Mucosa of rectum (tissue), 2 donors: ENCODE data around the gene ARID1B.

ENCODE experiments used
- H3K27ac ChIP-seq, 2 donors: one replicate each; pipeline ENCODE4 v1.7.0; 2013; ENCODE audit warnings: inconsistent platforms in 2 of 2, low read depth in 2 of 2, low read length in 2 of 2
- H3K27me3 ChIP-seq, 2 donors: one replicate each; pipeline ENCODE4 v1.7.0; 2013; ENCODE audit warnings: low read length in 2 of 2; ENCODE audit not compliant: control insufficient read depth in 2 of 2, insufficient read depth in 2 of 2
- H3K36me3 ChIP-seq, 2 donors: one replicate each; pipeline ENCODE4 v1.7.0; 2013; ENCODE audit warnings: low read length in 2 of 2; ENCODE audit not compliant: control insufficient read depth in 2 of 2, insufficient read depth in 2 of 2
- H3K4me1 ChIP-seq, 2 donors: one replicate each; pipeline ENCODE4 v1.7.0; 2013; ENCODE audit warnings: low read length in 2 of 2, mild to moderate bottlenecking in 1 of 2; ENCODE audit not compliant: control insufficient read depth in 2 of 2, insufficient read depth in 2 of 2
- H3K4me3 ChIP-seq, 2 donors: one replicate each; pipeline ENCODE4 v1.7.0; 2013; ENCODE audit warnings: low read length in 2 of 2
- H3K9ac ChIP-seq, 2 donors: one replicate each; pipeline ENCODE4 v1.7.0; 2013; ENCODE audit warnings: low read length in 2 of 2, low read depth in 1 of 2, mild to moderate bottlenecking in 1 of 2
- H3K9me3 ChIP-seq, 2 donors: one replicate each; pipeline ENCODE4 v1.7.0; 2013; ENCODE audit warnings: low read length in 2 of 2; ENCODE audit not compliant: control insufficient read depth in 2 of 2
- donor health status: healthy.
- donor health status: Normal muscosa, but diverticular disease.

ARID1B gene

DNA sequence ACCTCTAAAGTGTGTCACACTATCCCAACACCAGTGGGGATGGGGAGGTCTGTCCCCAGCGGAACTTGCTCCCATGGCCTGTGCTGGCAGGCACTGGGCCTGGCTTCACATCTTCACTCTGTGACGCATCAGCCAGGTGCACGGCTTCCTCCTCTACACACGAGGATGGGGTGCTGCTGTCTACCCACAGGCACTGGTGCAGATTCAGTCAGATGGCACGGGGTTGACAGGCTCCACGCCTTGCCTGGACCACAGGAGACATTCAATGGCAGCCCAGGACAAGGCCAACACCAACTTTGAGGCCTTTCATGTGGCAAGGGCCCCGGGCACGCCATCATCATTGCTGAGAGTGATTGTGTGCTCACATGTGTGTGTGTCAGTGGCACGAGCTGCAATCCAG is 453.7 kb downstream of the ARID1B start:
- Histone ChIP-seq H3K9me3 (no peaks in the 10 kb centered on the region), H3K36me3 (no peaks in the 10 kb centered on the region), H3K4me1 (peaks cover 4 to 8% of the 10 kb centered on the region in 2 donors), H3K9ac (no peak overlapping the region), H3K4me3 (no peak overlapping the region), H3K27me3 (peaks cover 0 to 12% of the 10 kb centered on the region in 2 donors), H3K27ac (no peak overlapping the region)

DNA sequence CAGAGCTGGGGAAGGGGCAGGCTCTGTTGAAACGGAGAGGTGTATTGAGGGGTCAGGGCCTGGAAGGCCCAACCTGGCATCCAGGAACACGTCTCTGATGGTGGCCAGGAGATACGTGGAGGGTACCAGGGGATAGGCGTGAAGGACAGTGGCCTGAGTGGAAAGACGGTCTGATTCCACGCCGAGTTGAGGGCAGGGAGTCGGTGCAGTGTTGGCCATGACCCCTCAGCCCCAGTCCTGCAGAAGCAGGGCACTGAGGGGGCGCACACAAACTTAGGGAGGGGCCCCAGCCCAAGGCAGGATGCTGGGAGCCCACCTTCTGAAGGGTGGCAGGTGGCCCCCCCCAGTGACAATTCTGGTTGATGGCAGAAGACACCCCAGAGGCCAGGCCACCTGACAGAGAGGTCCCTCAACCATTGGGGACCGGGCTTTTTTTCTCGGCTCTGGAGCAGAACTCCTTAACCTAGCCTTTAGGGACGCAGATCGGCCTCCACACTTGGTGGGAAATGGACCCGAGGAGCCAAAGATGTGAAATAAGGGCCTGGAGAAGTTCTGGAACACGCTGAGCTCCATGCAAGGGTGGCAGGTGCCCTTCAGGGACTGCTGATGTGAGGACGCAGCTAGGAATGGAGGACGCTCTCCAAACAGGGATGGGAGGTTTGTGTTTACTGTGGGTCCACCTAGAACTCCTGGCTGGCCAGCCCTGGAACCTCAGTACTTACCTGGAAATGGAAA is 455.1 kb downstream of the ARID1B start:
- Histone ChIP-seq H3K27ac (no peak overlapping the region), H3K27me3 (peaks cover 0 to 12% of the 10 kb centered on the region in 2 donors), H3K4me3 (no peak overlapping the region), H3K36me3 (no peaks in the 10 kb centered on the region), H3K9me3 (no peaks in the 10 kb centered on the region), H3K4me1 (peaks cover 6 to 8% of the 10 kb centered on the region in 2 donors), H3K9ac (no peak overlapping the region)

DNA sequence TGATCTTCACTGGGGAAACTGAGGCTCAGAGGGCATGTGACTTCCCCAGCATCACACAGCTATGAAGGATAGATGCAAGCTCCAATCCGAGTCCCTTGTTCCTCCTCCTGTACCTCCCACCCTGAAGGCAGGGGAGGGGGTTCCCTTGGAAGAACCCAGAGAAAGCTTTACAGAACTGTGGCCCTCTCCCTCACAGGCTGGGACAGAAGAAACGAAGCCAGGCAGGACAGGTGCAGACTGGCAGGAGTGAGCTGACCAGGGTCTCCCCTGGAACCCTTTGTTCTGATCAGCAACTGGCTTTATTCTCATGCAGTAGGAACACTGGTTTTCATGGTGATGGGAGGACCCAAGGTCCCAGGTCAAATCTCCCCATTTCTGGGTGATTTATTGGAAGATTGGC is 456.0 kb downstream of the ARID1B start:
- H3K4me1 ChIP-seq: peaks cover 6 to 8% of the 10 kb centered on the region in 2 donors
- H3K27me3 ChIP-seq: peaks cover 0 to 14% of the 10 kb centered on the region in 2 donors
- no peaks in the 10 kb centered on the region for H3K36me3 ChIP-seq
- no peak overlapping the region for H3K9ac ChIP-seq
- no peak overlapping the region for H3K27ac ChIP-seq
- no peak overlapping the region for H3K4me3 ChIP-seq
- H3K9me3 ChIP-seq: no peaks in the 10 kb centered on the region

DNA sequence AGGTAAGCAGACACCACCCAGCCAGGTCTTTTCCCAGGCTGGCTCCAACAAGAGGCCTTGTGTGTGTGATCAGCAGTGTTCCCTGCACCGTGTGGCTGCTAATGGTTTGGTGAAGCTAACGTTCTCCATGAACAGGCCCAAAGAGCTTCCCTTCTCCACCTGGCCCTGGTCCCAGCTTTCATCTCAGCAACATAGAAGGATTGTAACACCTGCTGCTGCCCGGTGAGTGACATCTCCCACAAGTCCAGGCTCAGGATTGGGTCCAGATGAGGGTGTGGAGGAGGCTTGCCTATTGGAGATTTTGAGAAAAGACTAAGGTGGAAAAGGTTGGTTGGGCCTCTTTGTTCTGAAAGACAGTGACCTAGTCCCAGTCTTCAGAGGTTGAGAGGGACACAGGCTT is 456.5 kb downstream of the ARID1B start:
- peaks cover 6 to 8% of the 10 kb centered on the region in 2 donors for H3K4me1 ChIP-seq
- no peak overlapping the region for H3K27ac ChIP-seq
- no peak overlapping the region for H3K9ac ChIP-seq
- no peak overlapping the region for H3K4me3 ChIP-seq
- no peaks in the 10 kb centered on the region for H3K9me3 ChIP-seq
- no peaks in the 10 kb centered on the region for H3K36me3 ChIP-seq
- peaks cover 0 to 14% of the 10 kb centered on the region in 2 donors for H3K27me3 ChIP-seq

DNA sequence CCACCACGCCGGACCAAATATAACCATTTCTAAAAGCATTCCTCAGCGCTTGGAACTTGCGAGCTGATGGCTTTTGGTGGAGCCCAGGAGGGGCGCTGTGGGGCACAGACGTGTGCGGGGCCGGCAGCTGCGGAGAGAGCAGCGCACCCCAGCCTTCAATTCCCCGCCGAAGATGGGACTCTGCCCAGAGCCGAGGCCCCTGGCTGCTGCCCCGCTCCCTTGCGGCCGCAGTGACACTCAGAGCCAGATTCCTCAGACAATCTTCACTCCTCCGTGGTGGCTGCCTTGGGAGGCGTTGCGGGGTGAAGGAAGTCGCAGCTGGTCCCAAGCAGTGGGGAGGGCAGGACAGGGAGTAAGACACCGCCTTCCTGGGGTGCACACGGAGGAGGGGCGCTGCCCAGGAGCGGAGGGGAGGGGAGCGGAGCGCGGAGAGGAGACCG is 458.4 kb downstream of the ARID1B start:
- H3K27me3 ChIP-seq: peaks cover 0 to 14% of the 10 kb centered on the region in 2 donors
- H3K36me3 ChIP-seq: no peaks in the 10 kb centered on the region
- no peaks in the 10 kb centered on the region for H3K9me3 ChIP-seq
- H3K4me3 ChIP-seq: peak overlapping the region; percentile 61 to 72
- peak overlapping the region in 1 of 2 donors; percentile 23 for H3K27ac ChIP-seq
- H3K4me1 ChIP-seq: peaks cover 16 to 20% of the 10 kb centered on the region in 2 donors
- peak overlapping the region; percentile 60 to 68 for H3K9ac ChIP-seq

DNA sequence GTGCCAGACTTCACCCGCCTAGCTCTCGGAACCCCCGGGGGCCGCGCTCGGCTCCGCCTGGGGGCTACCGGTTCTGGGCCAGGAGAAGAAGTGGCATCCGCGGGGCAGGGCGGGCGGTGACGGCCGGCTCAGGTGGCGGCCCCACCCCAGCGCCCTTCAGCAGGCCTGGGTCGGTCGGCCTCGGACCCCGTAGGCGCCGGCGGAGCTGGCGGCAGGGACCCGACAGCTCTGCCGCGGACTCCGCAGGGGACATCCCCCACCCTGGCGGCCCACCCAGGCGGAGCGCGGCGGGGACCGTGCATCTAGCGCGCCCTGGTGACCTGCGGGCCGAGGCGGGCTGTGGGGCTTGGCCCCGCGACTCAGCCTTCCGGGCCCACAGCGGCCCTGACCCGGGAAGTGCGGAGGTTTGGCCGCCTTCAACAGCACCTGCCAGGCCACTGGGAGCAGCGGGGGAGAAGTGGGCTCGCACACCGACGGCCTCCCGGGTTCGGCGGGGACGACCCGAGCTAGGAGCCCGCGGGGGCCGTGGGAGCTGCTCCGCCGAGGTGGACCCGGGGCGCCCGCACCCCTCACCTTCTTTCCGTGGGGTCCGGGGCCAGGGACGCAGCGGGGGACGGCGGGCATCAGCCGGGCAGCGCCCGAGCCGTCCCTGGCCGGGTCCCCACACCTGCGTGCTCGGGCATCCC is 459.0 kb downstream of the ARID1B start:
- no peaks in the 10 kb centered on the region for H3K9me3 ChIP-seq
- H3K9ac ChIP-seq: peak overlapping the region in 1 of 2 donors; percentile 68
- peaks cover 0 to 14% of the 10 kb centered on the region in 2 donors for H3K27me3 ChIP-seq
- H3K27ac ChIP-seq: peak overlapping the region in 1 of 2 donors; percentile 23
- peak overlapping the region; percentile 61 to 72 for H3K4me3 ChIP-seq
- H3K36me3 ChIP-seq: no peaks in the 10 kb centered on the region
- H3K4me1 ChIP-seq: peaks cover 21 to 25% of the 10 kb centered on the region in 2 donors

DNA sequence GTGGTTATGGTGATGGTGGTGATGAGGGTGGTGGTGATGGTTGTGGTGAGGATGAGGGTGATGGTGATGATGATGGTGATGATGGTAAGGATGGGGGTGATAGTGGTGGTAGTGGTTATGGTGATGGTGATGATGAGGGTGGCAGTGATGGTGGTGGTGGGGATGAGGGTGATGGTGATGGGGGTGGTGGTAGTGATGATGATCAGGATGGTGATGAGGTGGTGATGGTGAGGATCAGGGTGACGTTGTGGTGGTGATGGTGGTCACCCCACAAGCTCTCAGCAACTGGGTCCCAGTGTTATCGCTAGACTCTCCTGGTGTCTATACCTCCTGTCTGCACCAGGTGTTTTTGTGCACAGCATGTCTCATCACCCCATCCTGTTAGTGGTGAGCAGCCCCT is 461.2 kb downstream of the ARID1B start:
- H3K27ac ChIP-seq: no peak overlapping the region

DNA sequence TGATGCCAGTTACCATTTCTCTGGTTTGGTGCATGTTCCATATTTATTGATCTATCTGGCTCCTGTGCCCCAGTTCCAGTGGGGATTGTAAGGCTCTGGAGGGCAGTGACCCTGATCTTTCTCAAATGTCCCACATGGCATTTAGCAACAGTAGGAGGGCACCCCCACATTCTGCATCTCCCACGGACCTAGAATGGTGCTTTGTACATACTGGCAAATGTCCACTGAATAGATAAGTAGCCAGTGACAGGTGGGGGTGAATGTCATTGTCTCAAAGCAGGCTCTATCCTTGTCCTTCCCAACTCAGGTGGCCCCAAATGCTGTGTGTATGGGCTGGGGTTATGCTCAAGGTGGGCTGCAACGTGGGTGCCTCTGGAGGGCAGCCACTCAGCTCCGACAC is 462.0 kb downstream of the ARID1B start:
- H3K27ac ChIP-seq: no peak overlapping the region
- H3K4me1 ChIP-seq: peaks cover 30 to 43% of the 10 kb centered on the region in 2 donors

More for the DNA sequence above, 461.2 kb downstream of the ARID1B start:
- Histone ChIP-seq H3K36me3 (no peaks in the 10 kb centered on the region), H3K27me3 (peaks cover 0 to 10% of the 10 kb centered on the region in 2 donors), H3K4me1 (peaks cover 30 to 43% of the 10 kb centered on the region in 2 donors), H3K9me3 (no peaks in the 10 kb centered on the region), H3K9ac (no peak overlapping the region), H3K4me3 (no peak overlapping the region)

DNA sequence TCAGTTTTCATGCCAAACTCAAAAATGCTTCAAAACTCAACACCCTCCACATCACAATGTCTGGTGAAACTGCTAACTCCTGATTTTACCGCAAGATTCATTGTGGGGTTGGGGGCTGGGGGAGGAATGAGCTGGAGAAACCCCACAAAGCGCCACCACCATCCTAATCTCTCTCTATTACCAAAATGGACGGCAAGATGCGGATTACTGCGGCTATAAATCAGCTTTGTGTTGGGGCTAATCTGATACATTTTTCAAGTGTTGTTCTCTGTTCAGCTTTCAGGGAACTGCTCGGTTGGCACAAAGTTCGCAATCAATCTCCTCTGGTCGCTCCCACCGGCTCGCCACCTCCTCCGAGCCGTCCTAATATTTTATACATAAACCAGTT is 462.5 kb downstream of the ARID1B start:
- H3K4me3 ChIP-seq: peak overlapping the region in 1 of 2 donors; percentile 44
- no peak overlapping the region for H3K9ac ChIP-seq
- peak overlapping the region in 1 of 2 donors; percentile 85 for H3K27ac ChIP-seq
- H3K9me3 ChIP-seq: no peaks in the 10 kb centered on the region
- peaks cover 30 to 43% of the 10 kb centered on the region in 2 donors for H3K4me1 ChIP-seq
- H3K27me3 ChIP-seq: peaks cover 0 to 6% of the 10 kb centered on the region in 2 donors
- no peaks in the 10 kb centered on the region for H3K36me3 ChIP-seq

More for the DNA sequence above, 462.0 kb downstream of the ARID1B start:
- Histone ChIP-seq H3K27me3 (peaks cover 0 to 8% of the 10 kb centered on the region in 2 donors), H3K36me3 (no peaks in the 10 kb centered on the region), H3K9ac (no peak overlapping the region), H3K4me3 (no peak overlapping the region), H3K9me3 (no peaks in the 10 kb centered on the region)
